Stomach (tissue), 9 donors: ENCODE data around the gene AQP7. TPM values are rescaled to one million over a fixed set of nuclear protein-coding genes. Genes with fewer than 3 reads are reported as not detected.

Source experiments
- DNase-seq, 2 donors: peaks; one replicate each; pipeline versions ENCODE4 v3.0.0 to v3.0.0-alpha.2; 2013 to 2019
- H3K27ac ChIP-seq, 5 donors: fragments of 200-600 bp in 4 of 5; sonication (generic) in 4 of 5; one replicate each; pipeline ENCODE4 v1.5.1; 2013 to 2019; ENCODE audit warnings: mild to moderate bottlenecking in 1 of 5, moderate library complexity in 1 of 5
- H3K27me3 ChIP-seq, 3 donors: fragments of 200-600 bp; sonication (generic); one replicate each; pipeline ENCODE4 v1.5.1; 2017 to 2019; ENCODE audit warnings: mixed run types in 1 of 3
- H3K36me3 ChIP-seq, 4 donors: fragments of 200-600 bp; sonication (generic); 1 replicate in 3 of 4; 2 replicates in 1 of 4; pipeline ENCODE4 v1.5.1; 2016 to 2019
- H3K4me1 ChIP-seq, 4 donors: fragments of 200-600 bp; sonication (generic); one replicate each; pipeline ENCODE4 v1.5.1; 2016 to 2019
- H3K4me3 ChIP-seq, 4 donors: fragments of 200-600 bp; sonication (generic) in 3 of 4; one replicate each; pipeline ENCODE4 v1.5.1; 2016 to 2019; ENCODE audit warnings: mild to moderate bottlenecking in 1 of 4
- H3K9me3 ChIP-seq, 4 donors: fragments of 200-600 bp; sonication (generic); one replicate each; pipeline ENCODE4 v1.5.1; 2016 to 2019
- CTCF ChIP-seq, 7 experiments: fragments of 450-650 bp in 4 of 7; fragments of 200-600 bp in 3 of 7; sonication (generic) in 3 of 7; IDR thresholded peaks; one replicate each; pipeline ENCODE4 v1.5.1; 2016 to 2019; ENCODE audit warnings: antibody characterized with exemption in 7 of 7, control low read depth in 2 of 7, mild to moderate bottlenecking in 1 of 7
- EP300 ChIP-seq: sonication (generic); formaldehyde crosslinking; IDR thresholded peaks from one replicate; pipeline ENCODE4 v1.6.1; 2017; ENCODE audit warnings: antibody characterized with exemption
- POLR2A ChIP-seq, 4 donors: fragments of 450-650 bp; IDR thresholded peaks; one replicate each; pipeline ENCODE4 v1.6.1; 2016; ENCODE audit warnings: antibody characterized with exemption in 4 of 4, control low read depth in 2 of 4, mild to moderate bottlenecking in 1 of 4, moderate library complexity in 1 of 4
- POLR2AphosphoS5 ChIP-seq, 3 donors: sonication (generic); formaldehyde crosslinking; IDR thresholded peaks; one replicate each; pipeline ENCODE4 v1.6.1; 2016; ENCODE audit warnings: antibody characterized with exemption in 3 of 3
- WGBS, 5 donors: extraction: QIAGEN DNeasy Blood & Tissue Kit in 3 of 5; methylation state at CpG; one replicate each; pipeline versions ENCODE4 v1.1.5 to v1.1.7; 2013 to 2018; 5-methylcytosine and 5-hydroxymethylcytosine counted together
- intact Hi-C: fragments of 100-400 bp; cut with DNase I; formaldehyde crosslinking; loops from one replicate; pipeline ENCODE4 v1.15.1; 2023; ENCODE audit warnings: low total_unique reads
- polyA plus RNA-seq, 3 donors: library from polyadenylated mRNA; stranded (reverse); fragments of 200-250 nt; gene quantifications; one replicate each; pipeline ENCODE4 v1.2.3, GENCODE V29; 2013
- total RNA-seq, 5 donors: library from RNA; depleted of rRNA; stranded (reverse); fragments of >200 nt; gene quantifications; one replicate each; pipeline versions ENCODE4 v1.1.0 to v1.2.3, GENCODE V29; 2014 to 2016
- donor health status: healthy with polysubstance abuse.
- donor health status: Bipolar disorder and iron deficiency.
- donor health status: healthy.

Gene AQP7
- total and polyA plus RNA-seq, 8 donors = 1.1 to 17.4 (median 3.3) TPM; not detected in 2

GRCh38 chr9:33351547-33351946 lies 50.8 kb downstream of the AQP7 start:
- peaks cover 19 to 71% (median 53%) of the 10 kb centered on the region in 4 donors for H3K36me3 ChIP-seq
- intact Hi-C loops = no loop called here
- no peak overlapping the region for H3K4me3 ChIP-seq
- no peak for TF ChIP-seq POLR2AphosphoS5 (IDR thresholded peaks at IDR 0.05)
- no peak for TF ChIP-seq EP300
- TF ChIP-seq POLR2A (IDR thresholded peaks at IDR 0.05) = no peak
- TF ChIP-seq CTCF (IDR thresholded peaks at IDR 0.05) = no peak
- WGBS, 5 donors = 81 to 88% (median 86%) methylated on average over 4 of the region's 4 CpGs
- peaks cover 5 to 31% (median 21%) of the 10 kb centered on the region in 4 donors for H3K4me1 ChIP-seq
- DNase-seq = no peak
- peak overlapping the region in 1 of 5 donors; percentile 73 for H3K27ac ChIP-seq
- no peaks in the 10 kb centered on the region for H3K27me3 ChIP-seq
- H3K9me3 ChIP-seq = no peaks in the 10 kb centered on the region

GRCh38 chr9:33350310-33350709 lies 52.1 kb downstream of the AQP7 start:
- Histone ChIP-seq H3K4me3 (no peak overlapping the region), H3K27ac (peak overlapping the region in 4 of 5 donors; percentile 33 to 77 (median 56)), H3K27me3 (no peaks in the 10 kb centered on the region), H3K36me3 (peaks cover 31 to 74% (median 56%) of the 10 kb centered on the region in 4 donors), H3K9me3 (no peaks in the 10 kb centered on the region), H3K4me1 (peaks cover 5 to 31% (median 20%) of the 10 kb centered on the region in 4 donors)
- intact Hi-C loops = no loop called here
- peak in 2 of 3 donors; percentile 43 to 66 for TF ChIP-seq POLR2AphosphoS5 (IDR thresholded peaks at IDR 0.05)
- no peak for TF ChIP-seq EP300
- no peak for TF ChIP-seq CTCF (IDR thresholded peaks at IDR 0.05)
- TF ChIP-seq POLR2A (IDR thresholded peaks at IDR 0.05) = no peak
- WGBS, 5 donors = 48 to 81% (median 52%) methylated on average over 2 of the region's 2 CpGs
- DNase-seq = peak in 1 of 2 donors; percentile 78

- DNase-seq = no peak
- intact Hi-C loops = no loop called here
- TF ChIP-seq EP300 (no peak), POLR2A (IDR thresholded peaks at IDR 0.05) (no peak)
- Histone ChIP-seq H3K9me3 (no peaks in the 10 kb centered on the region), H3K4me1 (peaks cover 5 to 26% (median 17%) of the 10 kb centered on the region in 4 donors), H3K36me3 (peaks cover 37 to 75% (median 60%) of the 10 kb centered on the region in 4 donors), H3K4me3 (no peak overlapping the region), H3K27ac (peak overlapping the region in 4 of 5 donors; percentile 33 to 77 (median 55)), H3K27me3 (no peaks in the 10 kb centered on the region)
- WGBS, 5 donors = 77 to 89% (median 88%) methylated on average over 2 of the region's 2 CpGs
Measured at GRCh38 chr9:33349743-33350142, 52.6 kb downstream of the AQP7 start.

GRCh38 chr9:33348998-33349397 lies 53.4 kb downstream of the AQP7 start:
- Histone ChIP-seq H3K27ac (peak overlapping the region in 2 of 5 donors; percentile 73 to 77), H3K36me3 (peaks cover 45 to 75% (median 60%) of the 10 kb centered on the region in 4 donors), H3K27me3 (no peaks in the 10 kb centered on the region), H3K9me3 (no peaks in the 10 kb centered on the region), H3K4me1 (peaks cover 5 to 18% (median 9%) of the 10 kb centered on the region in 4 donors), H3K4me3 (no peak overlapping the region)
- DNase-seq = no peak
- TF ChIP-seq EP300 (no peak), POLR2A (IDR thresholded peaks at IDR 0.05) (no peak), POLR2AphosphoS5 (IDR thresholded peaks at IDR 0.05) (no peak), CTCF (IDR thresholded peaks at IDR 0.05) (no peak)
- WGBS, 5 donors = 94 to 97% (median 96%) methylated on average over 4 of the region's 4 CpGs
- intact Hi-C loops = no loop called here

- Histone ChIP-seq H3K36me3 (peaks cover 59 to 84% (median 81%) of the 10 kb centered on the region in 4 donors), H3K4me3 (no peak overlapping the region), H3K27ac (no peak overlapping the region), H3K4me1 (peaks cover 5 to 16% (median 8%) of the 10 kb centered on the region in 4 donors), H3K27me3 (no peaks in the 10 kb centered on the region), H3K9me3 (no peaks in the 10 kb centered on the region)
- TF ChIP-seq CTCF (IDR thresholded peaks at IDR 0.05) = no peak
- TF ChIP-seq POLR2AphosphoS5 (IDR thresholded peaks at IDR 0.05) = no peak
- TF ChIP-seq EP300 = no peak
- TF ChIP-seq POLR2A (IDR thresholded peaks at IDR 0.05) = no peak
- WGBS, 5 donors = 85 to 98% (median 97%) methylated on average over 4 of the region's 4 CpGs
- DNase-seq = no peak
- intact Hi-C loops = no loop called here
Measured at GRCh38 chr9:33346564-33346963, 55.8 kb downstream of the AQP7 start.
